GM23338 (cell line): ENCODE data around the gene BMPER. TPM values are rescaled to one million over a fixed set of nuclear protein-coding genes. Genes with fewer than 3 reads are reported as not detected.

Source experiments
- ATAC-seq: fragments of 200-7000 bp; cut with Tn5 transposase; 3 replicates; pipeline ENCODE4 v1.9.1; 2020
- DNase-seq: peaks from one replicate; pipeline ENCODE4 v3.0.0-alpha.2; 2015; ENCODE audit warnings: low spot score
- H2AFZ ChIP-seq: fragments of 200-600 bp; sonication (generic); 2 replicates; pipeline ENCODE4 v1.8.0; 2016; ENCODE audit warnings: antibody characterized with exemption, mild to moderate bottlenecking, moderate library complexity
- H3F3A ChIP-seq: fragments of 200-600 bp; sonication (generic); replicated peaks from 2 replicates; pipeline ENCODE4 v1.8.0; 2017; ENCODE audit warnings: antibody characterized with exemption, mixed run types, low read depth
- H3K27ac ChIP-seq: fragments of 200-600 bp; sonication (generic); 2 replicates; pipeline ENCODE4 v1.6.1; 2016; ENCODE audit warnings: low read depth
- H3K27me3 ChIP-seq: fragments of 200-600 bp; sonication (generic); 2 replicates; pipeline ENCODE4 v1.8.0; 2016; ENCODE audit warnings: mild to moderate bottlenecking, mixed run types, moderate library complexity; ENCODE audit not compliant: insufficient read depth
- H3K36me3 ChIP-seq: fragments of 200-600 bp; sonication (generic); 2 replicates; pipeline ENCODE4 v1.8.0; 2016; ENCODE audit warnings: mild to moderate bottlenecking; ENCODE audit not compliant: insufficient read depth
- H3K4me1 ChIP-seq: fragments of 200-600 bp; sonication (generic); 2 replicates; pipeline ENCODE4 v1.8.0; 2016; ENCODE audit warnings: mild to moderate bottlenecking, moderate library complexity; ENCODE audit not compliant: insufficient read depth
- H3K4me2 ChIP-seq: fragments of 200-600 bp; sonication (generic); 2 replicates; pipeline ENCODE4 v1.7.1; 2017; ENCODE audit warnings: mixed run types
- H3K4me3 ChIP-seq: fragments of 200-600 bp; sonication (generic); 2 replicates; pipeline ENCODE4 v1.6.1; 2016; ENCODE audit warnings: mixed run types
- H3K79me2 ChIP-seq: fragments of 200-600 bp; sonication (generic); replicated peaks from 2 replicates; pipeline ENCODE4 v1.8.0; 2017; ENCODE audit warnings: mild to moderate bottlenecking; ENCODE audit not compliant: insufficient read depth
- H3K9me2 ChIP-seq: fragments of 200-600 bp; sonication (generic); 2 replicates; pipeline ENCODE4 v1.8.0; 2017; ENCODE audit not compliant: insufficient read depth
- H4K20me1 ChIP-seq: fragments of 200-600 bp; sonication (generic); replicated peaks from 2 replicates; pipeline ENCODE4 v1.8.0; 2017; ENCODE audit warnings: mild to moderate bottlenecking; ENCODE audit not compliant: insufficient read depth
- H3K27ac Mint-ChIP-seq: 2 replicates; pipeline ENCODE4 v1.8.0; 2020; ENCODE audit warnings: inconsistent platforms, mild to moderate bottlenecking, moderate library complexity, mixed read lengths
- H3K27me3 Mint-ChIP-seq: 3 replicates; pipeline ENCODE4 v1.8.0; 2022; ENCODE audit warnings: low read depth, mild to moderate bottlenecking, moderate library complexity, mixed read lengths, inconsistent platforms; ENCODE audit not compliant: insufficient read depth, poor library complexity
- H3K36me3 Mint-ChIP-seq: 3 replicates; pipeline ENCODE4 v1.8.0; 2021; ENCODE audit warnings: low read depth, mild to moderate bottlenecking, inconsistent platforms, moderate library complexity, mixed read lengths
- H3K4me1 Mint-ChIP-seq: 3 replicates; pipeline ENCODE4 v1.8.0; 2020; ENCODE audit warnings: mild to moderate bottlenecking, inconsistent platforms, mixed read lengths
- H3K4me3 Mint-ChIP-seq: 3 replicates; pipeline ENCODE4 v1.8.0; 2021; ENCODE audit warnings: moderate library complexity, mild to moderate bottlenecking, inconsistent platforms, mixed read lengths
- H3K9me3 Mint-ChIP-seq: 3 replicates; pipeline ENCODE4 v1.8.0; 2020; ENCODE audit warnings: moderate library complexity, mild to moderate bottlenecking, inconsistent platforms, mixed read lengths
- CTCF ChIP-seq, 2 experiments: fragments of 200-600 bp in 1 of 2; sonication (generic) in 1 of 2; conservative IDR thresholded peaks; 2 replicates each; pipeline versions ENCODE4 v1.5.1 to v1.6.1; 2016 to 2017; ENCODE audit warnings: antibody characterized with exemption in 2 of 2, low read depth in 2 of 2, mild to moderate bottlenecking in 2 of 2, moderate library complexity in 1 of 2
- EZH2 ChIP-seq: fragments of 200-600 bp; sonication (generic); IDR thresholded peaks from one replicate; pipeline ENCODE4 v1.8.0; 2017; ENCODE audit warnings: antibody characterized with exemption, mild to moderate bottlenecking, low read depth; ENCODE audit not compliant: unreplicated experiment
- EZH2phosphoT487 ChIP-seq: fragments of 200-600 bp; sonication (generic); IDR thresholded peaks from one replicate; pipeline ENCODE4 v1.8.1; 2018; ENCODE audit warnings: antibody characterized with exemption; ENCODE audit not compliant: unreplicated experiment
- JUNB ChIP-seq: IDR thresholded peaks from one replicate; pipeline ENCODE4 v1.6.1; 2016; ENCODE audit warnings: antibody characterized with exemption; ENCODE audit not compliant: unreplicated experiment
- NANOG ChIP-seq: IDR thresholded peaks from 2 replicates; pipeline ENCODE4 v1.6.1; 2016; ENCODE audit warnings: antibody characterized with exemption, borderline replicate concordance
- POLR2AphosphoS5 ChIP-seq: IDR thresholded peaks from 2 replicates; pipeline ENCODE4 v1.6.1; 2016; ENCODE audit warnings: antibody characterized with exemption, low read depth
- REST ChIP-seq: IDR thresholded peaks from one replicate; pipeline ENCODE4 v1.6.1; 2018; ENCODE audit warnings: antibody characterized with exemption; ENCODE audit not compliant: unreplicated experiment
- STAT1 ChIP-seq: IDR thresholded peaks from one replicate; pipeline ENCODE4 v1.6.1; 2016; ENCODE audit warnings: antibody characterized with exemption; ENCODE audit not compliant: unreplicated experiment
- ZNF114 ChIP-seq: fragments of 250-450 bp; sonication (Bioruptor Pico); IDR thresholded peaks from 2 replicates; pipeline ENCODE4 v1.5.0; 2020; ENCODE audit warnings: mild to moderate bottlenecking, moderate library complexity
- ZNF331 ChIP-seq: fragments of 250-450 bp; sonication (Bioruptor Pico); IDR thresholded peaks from 2 replicates; pipeline ENCODE4 v1.5.0; 2020; ENCODE audit warnings: low read depth, mild to moderate bottlenecking, moderate library complexity
- polyA plus RNA-seq: library from polyadenylated mRNA; unstranded; fragments of >200 nt; fragmentation: Nextera tagmentation; extraction: Ambion mirVana; gene quantifications from 2 replicates; pipeline ENCODE4 v1.2.1, GENCODE V29; 2016
- total RNA-seq: library from RNA; depleted of rRNA; stranded (reverse); fragments of >200 nt; shearing (Covaris generic); gene quantifications from 2 replicates; pipeline ENCODE4 v1.2.3, GENCODE V29; 2014

BMPER gene
- total and polyA plus RNA-seq, 2 experiments from 2014 or later = 0.53 to 1.4 TPM

- Histone ChIP-seq H3K79me2 (no peaks in the 10 kb centered on the region), H2AFZ (no peak overlapping the region), H3K4me1 (no peaks in the 10 kb centered on the region), H3K4me2 (no peak overlapping the region), H4K20me1 (no peaks in the 10 kb centered on the region), H3K9me2 (no peaks in the 10 kb centered on the region; the same call in 1 of the 2 replicates), H3K4me3 (no peak overlapping the region), H3K27ac (no peak overlapping the region), H3K36me3 (no peaks in the 10 kb centered on the region), H3K27me3 (no peaks in the 10 kb centered on the region), H3F3A (no peaks in the 10 kb centered on the region)
- ATAC-seq (no peak), DNase-seq (no peak)
- TF ChIP-seq POLR2AphosphoS5 (no peak), EZH2 (no peak), EZH2phosphoT487 (no peak)
- Mint-ChIP-seq H3K36me3 (no peaks in the 10 kb centered on the region), H3K27me3 (no peaks in the 10 kb centered on the region), H3K27ac (no peak overlapping the region), H3K9me3 (no peaks in the 10 kb centered on the region), H3K4me3 (no peak overlapping the region), H3K4me1 (no peaks in the 10 kb centered on the region)
These were observed 285.8 kb downstream of the BMPER start for GRCh38 chr7:34191162-34191561.

GRCh38 chr7:34191771-34192479, 286.6 kb downstream of the BMPER start:
- H3F3A ChIP-seq = no peaks in the 10 kb centered on the region
- no peak overlapping the region for H3K4me2 ChIP-seq
- no peak for ATAC-seq
- no peaks in the 10 kb centered on the region for H3K79me2 ChIP-seq
- no peak overlapping the region for H3K27ac ChIP-seq
- no peaks in the 10 kb centered on the region for H3K4me1 ChIP-seq
- Mint-ChIP-seq H3K36me3 (no peaks in the 10 kb centered on the region), H3K9me3 (no peaks in the 10 kb centered on the region), H3K27me3 (no peaks in the 10 kb centered on the region), H3K4me1 (no peaks in the 10 kb centered on the region), H3K27ac (no peak overlapping the region), H3K4me3 (no peak overlapping the region)
- no peaks in the 10 kb centered on the region; the same call in 1 of the 2 replicates for H3K9me2 ChIP-seq
- no peak for DNase-seq
- H3K36me3 ChIP-seq = no peaks in the 10 kb centered on the region
- no peak overlapping the region for H2AFZ ChIP-seq
- H4K20me1 ChIP-seq = no peaks in the 10 kb centered on the region
- H3K27me3 ChIP-seq = no peaks in the 10 kb centered on the region
- H3K4me3 ChIP-seq = no peak overlapping the region
- no peak for TF ChIP-seq NANOG
- TF ChIP-seq JUNB = no peak
- no peak for TF ChIP-seq POLR2AphosphoS5
- TF ChIP-seq STAT1 = no peak
- no peak for TF ChIP-seq EZH2
- no peak for TF ChIP-seq ZNF114
- TF ChIP-seq REST = no peak
- no peak for TF ChIP-seq EZH2phosphoT487
- TF ChIP-seq ZNF331 (CRISPR knock-in tag) = no peak
- TF ChIP-seq CTCF (conservative IDR thresholded peaks at IDR 0.05; ENCODE audit: low read depth in 2 of 2) = no peak
